Measurements from ENCODE around the gene EHMT1. TPM values are rescaled to one million over a fixed set of nuclear protein-coding genes. Genes with fewer than 3 reads are reported as not detected.

EHMT1 gene
- polyA plus RNA-seq, 1 of the 3 experiments (the other 2 are of a cell fraction) = 39.5 TPM

DNA sequence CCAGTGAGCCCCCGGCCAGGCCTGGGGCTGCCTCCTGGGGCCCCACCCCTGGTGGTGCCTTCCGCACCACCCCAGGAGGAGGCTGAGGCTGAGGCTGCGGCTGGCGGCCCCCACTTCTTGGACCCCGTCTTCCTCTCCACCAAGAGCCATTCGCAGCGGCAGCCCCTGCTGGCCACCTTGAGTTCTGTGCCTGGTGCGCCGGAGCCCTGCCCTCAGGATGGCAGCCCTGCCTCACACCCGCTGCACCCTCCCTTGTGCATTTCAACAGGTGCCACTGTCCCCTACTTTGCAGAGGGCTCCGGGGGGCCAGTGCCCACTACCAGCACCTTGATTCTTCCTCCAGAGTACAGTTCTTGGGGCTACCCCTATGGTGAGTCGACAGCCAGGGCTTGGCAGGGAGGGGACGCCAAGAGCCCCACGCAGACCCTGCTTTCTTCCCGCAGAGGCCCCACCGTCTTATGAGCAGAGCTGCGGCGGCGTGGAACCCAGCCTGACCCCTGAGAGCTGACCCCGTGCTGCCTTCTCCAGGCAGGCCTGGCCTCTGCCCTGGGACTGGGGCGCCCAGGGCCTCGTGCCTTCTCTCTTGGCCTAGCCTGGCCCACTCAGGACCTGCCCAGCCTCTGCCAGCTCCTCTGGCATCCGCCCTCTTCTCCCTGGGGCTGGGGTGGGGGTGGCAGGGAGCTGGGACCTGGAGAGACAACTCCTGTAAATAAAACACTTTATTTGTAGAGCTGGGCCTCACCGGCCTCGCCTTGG is 4.0 kb upstream of the EHMT1 start:
- no peak overlapping the region for H3K9ac ChIP-seq
- H3K9me3 ChIP-seq = no peaks in the 10 kb centered on the region
- no peak overlapping the region for H2AFZ ChIP-seq (ENCODE audit: low read depth)
- H3K27ac ChIP-seq (ENCODE audit: low read depth in 2 of 2, low read length in 1 of 2) = no peak overlapping the region; a peak in 1 of 4 replicates
- no peak for DNase-seq
- POLR2A ChIA-PET = interaction anchor here (0.6 kb wide), 1 partner anchor 23 kb away, joined by 3 read pairs; no protein-coding TSS in a partner anchor
- no peaks in the 10 kb centered on the region for H3K9me2 ChIP-seq
- no peaks in the 10 kb centered on the region for H4K20me1 ChIP-seq (ENCODE audit: insufficient read depth)
- H3K27me3 ChIP-seq (ENCODE audit: insufficient read depth) = no peaks in the 10 kb centered on the region
- H3F3A ChIP-seq (replicated peaks; ENCODE audit: insufficient read depth) = peaks cover 14% of the 10 kb centered on the region
- H3K79me2 ChIP-seq (ENCODE audit: insufficient read depth) = peaks cover 61% of the 10 kb centered on the region
- no peak overlapping the region for H3K4me3 ChIP-seq (ENCODE audit: low read depth in 2 of 2, low read length in 1 of 2)
- H3K36me3 ChIP-seq (replicated peaks in 1 of 2; ENCODE audit: control insufficient read depth in 1 of 2, insufficient read depth in 2 of 2, low read length in 1 of 2) = peaks cover 3 to 24% of the 10 kb centered on the region in 2 experiments
- peaks cover 18 to 19% of the 10 kb centered on the region in 2 experiments for H3K4me1 ChIP-seq (ENCODE audit: control insufficient read depth in 1 of 2, insufficient read depth in 2 of 2, low read depth in 1 of 2, low read length in 1 of 2)
- CTCF ChIA-PET = no interaction called here
- WGBS (ENCODE audit: low lambda C conversion rate) = 91% methylated on average over 14 of the region's 25 CpGs
- H3K4me2 ChIP-seq = no peak overlapping the region
- TF ChIP-seq, protein P1, sequence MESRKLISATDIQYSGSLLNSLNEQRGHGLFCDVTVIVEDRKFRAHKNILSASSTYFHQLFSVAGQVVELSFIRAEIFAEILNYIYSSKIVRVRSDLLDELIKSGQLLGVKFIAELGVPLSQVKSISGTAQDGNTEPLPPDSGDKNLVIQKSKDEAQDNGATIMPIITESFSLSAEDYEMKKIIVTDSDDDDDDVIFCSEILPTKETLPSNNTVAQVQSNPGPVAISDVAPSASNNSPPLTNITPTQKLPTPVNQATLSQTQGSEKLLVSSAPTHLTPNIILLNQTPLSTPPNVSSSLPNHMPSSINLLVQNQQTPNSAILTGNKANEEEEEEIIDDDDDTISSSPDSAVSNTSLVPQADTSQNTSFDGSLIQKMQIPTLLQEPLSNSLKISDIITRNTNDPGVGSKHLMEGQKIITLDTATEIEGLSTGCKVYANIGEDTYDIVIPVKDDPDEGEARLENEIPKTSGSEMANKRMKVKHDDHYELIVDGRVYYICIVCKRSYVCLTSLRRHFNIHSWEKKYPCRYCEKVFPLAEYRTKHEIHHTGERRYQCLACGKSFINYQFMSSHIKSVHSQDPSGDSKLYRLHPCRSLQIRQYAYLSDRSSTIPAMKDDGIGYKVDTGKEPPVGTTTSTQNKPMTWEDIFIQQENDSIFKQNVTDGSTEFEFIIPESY (IDR thresholded peaks at IDR 0.05; ENCODE audit: borderline replicate concordance, low read depth) = no peak
- no peak for TF ChIP-seq FOXJ3 (CRISPR knock-in tag; IDR thresholded peaks at IDR 0.05)
- TF ChIP-seq, protein P2, sequence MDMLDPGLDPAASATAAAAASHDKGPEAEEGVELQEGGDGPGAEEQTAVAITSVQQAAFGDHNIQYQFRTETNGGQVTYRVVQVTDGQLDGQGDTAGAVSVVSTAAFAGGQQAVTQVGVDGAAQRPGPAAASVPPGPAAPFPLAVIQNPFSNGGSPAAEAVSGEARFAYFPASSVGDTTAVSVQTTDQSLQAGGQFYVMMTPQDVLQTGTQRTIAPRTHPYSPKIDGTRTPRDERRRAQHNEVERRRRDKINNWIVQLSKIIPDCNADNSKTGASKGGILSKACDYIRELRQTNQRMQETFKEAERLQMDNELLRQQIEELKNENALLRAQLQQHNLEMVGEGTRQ (IDR thresholded peaks at IDR 0.05; ENCODE audit: borderline replicate concordance, low read depth, low read length) = no peak
- no peak for TF ChIP-seq MXI1 (IDR thresholded peaks at IDR 0.05; ENCODE audit: low read depth, low read length)
- TF ChIP-seq, protein P3, sequence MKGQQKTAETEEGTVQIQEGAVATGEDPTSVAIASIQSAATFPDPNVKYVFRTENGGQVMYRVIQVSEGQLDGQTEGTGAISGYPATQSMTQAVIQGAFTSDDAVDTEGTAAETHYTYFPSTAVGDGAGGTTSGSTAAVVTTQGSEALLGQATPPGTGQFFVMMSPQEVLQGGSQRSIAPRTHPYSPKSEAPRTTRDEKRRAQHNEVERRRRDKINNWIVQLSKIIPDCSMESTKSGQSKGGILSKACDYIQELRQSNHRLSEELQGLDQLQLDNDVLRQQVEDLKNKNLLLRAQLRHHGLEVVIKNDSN (IDR thresholded peaks at IDR 0.05; ENCODE audit: borderline replicate concordance, low read depth) = no peak
- TF ChIP-seq TCF12 (IDR thresholded peaks at IDR 0.05) = no peak
- TF ChIP-seq GATA2 (CRISPR knock-in tag; IDR thresholded peaks at IDR 0.05) = no peak
- TF ChIP-seq NRF1 (IDR thresholded peaks at IDR 0.05; ENCODE audit: low read depth, low read length) = no peak
- no peak for TF ChIP-seq ELF1 (IDR thresholded peaks at IDR 0.05)
- no peak for TF ChIP-seq TAF1 (IDR thresholded peaks at IDR 0.05; ENCODE audit: borderline replicate concordance, low read depth, low read length)
- no peak for TF ChIP-seq RAD21 (IDR thresholded peaks at IDR 0.05; ENCODE audit: low read length)
- TF ChIP-seq FOXM1 (IDR thresholded peaks at IDR 0.05; ENCODE audit: low read depth) = no peak
- TF ChIP-seq, protein P4, sequence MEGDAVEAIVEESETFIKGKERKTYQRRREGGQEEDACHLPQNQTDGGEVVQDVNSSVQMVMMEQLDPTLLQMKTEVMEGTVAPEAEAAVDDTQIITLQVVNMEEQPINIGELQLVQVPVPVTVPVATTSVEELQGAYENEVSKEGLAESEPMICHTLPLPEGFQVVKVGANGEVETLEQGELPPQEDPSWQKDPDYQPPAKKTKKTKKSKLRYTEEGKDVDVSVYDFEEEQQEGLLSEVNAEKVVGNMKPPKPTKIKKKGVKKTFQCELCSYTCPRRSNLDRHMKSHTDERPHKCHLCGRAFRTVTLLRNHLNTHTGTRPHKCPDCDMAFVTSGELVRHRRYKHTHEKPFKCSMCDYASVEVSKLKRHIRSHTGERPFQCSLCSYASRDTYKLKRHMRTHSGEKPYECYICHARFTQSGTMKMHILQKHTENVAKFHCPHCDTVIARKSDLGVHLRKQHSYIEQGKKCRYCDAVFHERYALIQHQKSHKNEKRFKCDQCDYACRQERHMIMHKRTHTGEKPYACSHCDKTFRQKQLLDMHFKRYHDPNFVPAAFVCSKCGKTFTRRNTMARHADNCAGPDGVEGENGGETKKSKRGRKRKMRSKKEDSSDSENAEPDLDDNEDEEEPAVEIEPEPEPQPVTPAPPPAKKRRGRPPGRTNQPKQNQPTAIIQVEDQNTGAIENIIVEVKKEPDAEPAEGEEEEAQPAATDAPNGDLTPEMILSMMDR (IDR thresholded peaks at IDR 0.05) = no peak
- TF ChIP-seq, protein P5, sequence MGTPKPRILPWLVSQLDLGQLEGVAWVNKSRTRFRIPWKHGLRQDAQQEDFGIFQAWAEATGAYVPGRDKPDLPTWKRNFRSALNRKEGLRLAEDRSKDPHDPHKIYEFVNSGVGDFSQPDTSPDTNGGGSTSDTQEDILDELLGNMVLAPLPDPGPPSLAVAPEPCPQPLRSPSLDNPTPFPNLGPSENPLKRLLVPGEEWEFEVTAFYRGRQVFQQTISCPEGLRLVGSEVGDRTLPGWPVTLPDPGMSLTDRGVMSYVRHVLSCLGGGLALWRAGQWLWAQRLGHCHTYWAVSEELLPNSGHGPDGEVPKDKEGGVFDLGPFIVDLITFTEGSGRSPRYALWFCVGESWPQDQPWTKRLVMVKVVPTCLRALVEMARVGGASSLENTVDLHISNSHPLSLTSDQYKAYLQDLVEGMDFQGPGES (IDR thresholded peaks at IDR 0.05; ENCODE audit: low read depth, low read length) = no peak
- no peak for TF ChIP-seq TEAD4 (IDR thresholded peaks at IDR 0.05; ENCODE audit: borderline replicate concordance, insufficient read depth)
- TF ChIP-seq CHD2 (IDR thresholded peaks at IDR 0.05; ENCODE audit: low read length, partially characterized antibody) = no peak
- no peak for TF ChIP-seq NFIC (IDR thresholded peaks at IDR 0.05; ENCODE audit: borderline replicate concordance)
- TF ChIP-seq, protein P6, sequence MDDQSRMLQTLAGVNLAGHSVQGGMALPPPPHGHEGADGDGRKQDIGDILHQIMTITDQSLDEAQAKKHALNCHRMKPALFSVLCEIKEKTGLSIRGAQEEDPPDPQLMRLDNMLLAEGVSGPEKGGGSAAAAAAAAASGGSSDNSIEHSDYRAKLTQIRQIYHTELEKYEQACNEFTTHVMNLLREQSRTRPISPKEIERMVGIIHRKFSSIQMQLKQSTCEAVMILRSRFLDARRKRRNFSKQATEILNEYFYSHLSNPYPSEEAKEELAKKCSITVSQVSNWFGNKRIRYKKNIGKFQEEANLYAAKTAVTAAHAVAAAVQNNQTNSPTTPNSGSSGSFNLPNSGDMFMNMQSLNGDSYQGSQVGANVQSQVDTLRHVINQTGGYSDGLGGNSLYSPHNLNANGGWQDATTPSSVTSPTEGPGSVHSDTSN (IDR thresholded peaks at IDR 0.05) = no peak
- no peak for TF ChIP-seq RCOR1 (IDR thresholded peaks at IDR 0.05; ENCODE audit: low read length)
- TF ChIP-seq SMC3 (IDR thresholded peaks at IDR 0.05; ENCODE audit: low read depth, low read length) = no peak
